Choroid plexus epithelial cell (primary cell): ENCODE measurements around the gene AGT.

Experiments
- DNase-seq: peaks from one replicate; pipeline ENCODE4 v3.0.0-alpha.2; 2010; ENCODE audit warnings: low read depth
- H3K4me3 ChIP-seq: 2 replicates; pipeline ENCODE4 v1.5.1; 2011; ENCODE audit warnings: low read depth, mild to moderate bottlenecking, control low read depth, low read length, moderate library complexity
- CTCF ChIP-seq: conservative IDR thresholded peaks from 2 replicates; pipeline ENCODE4 v1.5.1; 2011; ENCODE audit warnings: low read depth, mild to moderate bottlenecking, control low read depth, inconsistent platforms, low read length, moderate library complexity

AGT gene

GRCh38 chr1:230679825-230680224 lies 34.1 kb downstream of the AGT start:
- DNase-seq: no peak

GRCh38 chr1:230679192-230679591 lies 34.7 kb downstream of the AGT start:
- no peak for DNase-seq
- no peak for TF ChIP-seq CTCF
- H3K4me3 ChIP-seq: no peak overlapping the region

More at GRCh38 chr1:230679825-230680224, 34.1 kb downstream of the AGT start:
- TF ChIP-seq CTCF: no peak
- H3K4me3 ChIP-seq: no peak overlapping the region

- H3K4me3 ChIP-seq: no peak overlapping the region
- no peak for TF ChIP-seq CTCF
- DNase-seq: no peak
Measured at GRCh38 chr1:230677200-230677599, 36.7 kb downstream of the AGT start.

GRCh38 chr1:230674581-230674980 lies 39.3 kb downstream of the AGT start:
- TF ChIP-seq CTCF: no peak
- DNase-seq: no peak
- H3K4me3 ChIP-seq: no peak overlapping the region

GRCh38 chr1:230669543-230669942 lies 44.4 kb downstream of the AGT start:
- no peak for DNase-seq
- no peak overlapping the region for H3K4me3 ChIP-seq

GRCh38 chr1:230668227-230668626 lies 45.7 kb downstream of the AGT start:
- H3K4me3 ChIP-seq: no peak overlapping the region
- DNase-seq: no peak
- TF ChIP-seq CTCF: no peak

More at GRCh38 chr1:230669543-230669942, 44.4 kb downstream of the AGT start:
- no peak for TF ChIP-seq CTCF

GRCh38 chr1:230661976-230662375 lies 51.9 kb downstream of the AGT start:
- H3K4me3 ChIP-seq: no peak overlapping the region
- TF ChIP-seq CTCF: no peak
- DNase-seq: no peak
